ENCODE measurements around the gene PLEKHG4B.

GRCh38 chr5:141211-141610 is 49.2 kb downstream of the PLEKHG4B start:
- TF ChIP-seq CTCF (conservative IDR thresholded peaks at IDR 0.05) (no peak), ZFX (IDR thresholded peaks at IDR 0.05) (no peak)
